Measurements from ENCODE around the gene XYLT2. TPM values are rescaled to one million over a fixed set of nuclear protein-coding genes. Genes with fewer than 3 reads are reported as not detected.
A peak's percentile ranks its signal among the peaks of the same experiment; 100 is the strongest.

Gene XYLT2
- total and polyA plus RNA-seq, 4 experiments from 2014 or later = 7.7 to 41.1 (median 29.2) TPM

DNA sequence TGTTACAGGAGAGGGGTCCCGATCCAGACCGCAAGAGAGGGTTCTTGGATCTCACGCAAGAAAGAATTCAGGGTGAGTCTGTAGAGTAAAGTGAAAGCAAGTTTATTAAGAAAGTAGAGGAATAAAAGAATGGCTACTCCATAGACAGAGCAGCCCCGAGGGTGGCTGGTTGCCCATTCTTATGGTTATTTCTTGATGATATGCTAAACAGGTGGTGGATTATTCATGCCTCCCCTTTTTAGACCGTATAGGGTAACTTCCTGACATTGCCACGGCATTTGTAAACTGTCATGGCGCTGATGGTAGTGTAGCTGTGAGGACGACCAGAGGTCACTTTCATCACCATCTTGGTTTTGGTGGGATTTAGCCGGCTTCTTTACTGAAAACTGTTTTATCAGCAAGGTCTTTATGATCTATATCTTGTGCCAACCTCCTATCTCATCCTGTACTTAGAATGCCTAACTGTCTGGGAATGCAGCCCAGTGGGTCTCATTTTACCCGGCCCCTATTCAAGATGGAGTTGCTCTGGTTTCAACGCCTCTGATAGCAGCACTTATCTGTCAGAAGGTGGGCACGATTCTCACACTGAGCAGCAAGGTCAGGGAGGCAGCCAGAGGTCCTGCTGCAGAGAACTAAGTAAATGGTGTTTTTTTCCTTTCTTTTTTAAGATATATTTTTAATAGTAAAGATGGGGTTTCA, 26.5 kb upstream of the XYLT2 start:
- Histone ChIP-seq H3K27me3 (ENCODE audit: insufficient read depth, low read length) (no peaks in the 10 kb centered on the region), H3K4me1 (ENCODE audit: insufficient read depth, low read length) (no peaks in the 10 kb centered on the region), H3K9me3 (ENCODE audit: control insufficient read depth in 1 of 2, low read length in 2 of 2) (no peaks in the 10 kb centered on the region), H3K4me3 (ENCODE audit: low read length in 2 of 2) (no peak overlapping the region), H3K27ac (ENCODE audit: low read depth, low read length) (no peak overlapping the region), H3K36me3 (ENCODE audit: insufficient read depth, low read length) (no peaks in the 10 kb centered on the region)
- Mint-ChIP-seq H3K9me3 (peaks cover 0 to 2% (median 0%) of the 10 kb centered on the region in 8 donors), H3K4me1 (no peaks in the 10 kb centered on the region), H3K4me3 (no peak overlapping the region), H3K27me3 (no peaks in the 10 kb centered on the region), H3K27ac (peak overlapping the region in 1 of 7 donors; percentile 61), H3K36me3 (no peaks in the 10 kb centered on the region)
- intact Hi-C loops (cut with micrococcal nuclease) = no loop called here
- ChIA-PET POLR2A (ENCODE audit: partially characterized antibody) (no interaction called here), CTCF (ENCODE audit: partially characterized antibody) (interaction anchor here (1.2 to 1.3 kb wide), 2 partner anchors 12 to 118 kb away, joined by 3 read pairs; partner anchors contain the start of gene COL1A1)
- DNase-seq = no peak

GRCh38 chr17:50322271-50322670, 23.7 kb upstream of the XYLT2 start:
- POLR2A ChIA-PET (ENCODE audit: partially characterized antibody) = no interaction called here
- DNase-seq = no peak
- Histone ChIP-seq H3K27ac (ENCODE audit: low read depth, low read length) (no peak overlapping the region), H3K27me3 (ENCODE audit: insufficient read depth, low read length) (no peaks in the 10 kb centered on the region), H3K9me3 (ENCODE audit: control insufficient read depth in 1 of 2, low read length in 2 of 2) (no peaks in the 10 kb centered on the region), H3K36me3 (ENCODE audit: insufficient read depth, low read length) (no peaks in the 10 kb centered on the region), H3K4me1 (ENCODE audit: insufficient read depth, low read length) (no peaks in the 10 kb centered on the region), H3K4me3 (ENCODE audit: low read length in 2 of 2) (no peak overlapping the region)
- no peak overlapping the region for H3K27ac Mint-ChIP-seq
- CTCF ChIA-PET (ENCODE audit: partially characterized antibody) = no interaction called here
- no peaks in the 10 kb centered on the region for H3K27me3 Mint-ChIP-seq
- H3K4me1 Mint-ChIP-seq = peaks cover 0 to 8% (median 0%) of the 10 kb centered on the region in 4 donors
- H3K4me3 Mint-ChIP-seq = no peak overlapping the region
- no peaks in the 10 kb centered on the region for H3K36me3 Mint-ChIP-seq
- intact Hi-C loops (cut with micrococcal nuclease) = no loop called here
- peaks cover 0 to 2% (median 0%) of the 10 kb centered on the region in 8 donors for H3K9me3 Mint-ChIP-seq

DNA sequence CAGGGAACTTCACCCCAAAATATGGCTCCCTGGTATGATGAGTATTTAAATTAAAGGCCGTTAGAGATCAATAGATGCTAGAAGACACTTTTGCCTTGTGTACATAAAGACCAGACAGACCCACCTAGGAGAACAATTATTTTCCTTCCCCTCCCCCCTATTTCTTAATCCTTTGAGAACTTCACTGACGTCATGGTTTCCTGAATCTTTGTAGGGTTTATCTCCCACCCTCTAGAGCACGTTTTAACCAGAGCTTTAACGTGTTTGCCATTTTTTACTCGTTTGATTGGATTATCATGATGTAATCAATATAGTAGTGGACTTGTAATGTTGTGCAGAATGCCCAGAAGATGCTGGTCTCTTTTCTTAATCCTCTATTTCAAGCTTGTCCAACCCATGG, 22.9 kb upstream of the XYLT2 start:
- CTCF ChIA-PET (ENCODE audit: partially characterized antibody) = interaction anchor here (0.7 to 1.1 kb wide), 2 partner anchors 12 to 51 kb away, joined by 3 read pairs; no protein-coding TSS in a partner anchor
- Mint-ChIP-seq H3K27ac (no peak overlapping the region), H3K4me1 (peaks cover 0 to 8% (median 0%) of the 10 kb centered on the region in 4 donors), H3K27me3 (no peaks in the 10 kb centered on the region), H3K9me3 (peaks cover 0 to 2% (median 0%) of the 10 kb centered on the region in 8 donors), H3K4me3 (no peak overlapping the region), H3K36me3 (no peaks in the 10 kb centered on the region)
- DNase-seq = no peak
- H3K27me3 ChIP-seq (ENCODE audit: insufficient read depth, low read length) = no peaks in the 10 kb centered on the region
- H3K9me3 ChIP-seq (ENCODE audit: control insufficient read depth in 1 of 2, low read length in 2 of 2) = no peaks in the 10 kb centered on the region
- H3K4me1 ChIP-seq (ENCODE audit: insufficient read depth, low read length) = no peaks in the 10 kb centered on the region
- no peak overlapping the region for H3K4me3 ChIP-seq (ENCODE audit: low read length in 2 of 2)
- POLR2A ChIA-PET (ENCODE audit: partially characterized antibody) = no interaction called here
- intact Hi-C loops (cut with micrococcal nuclease) = no loop called here
- no peaks in the 10 kb centered on the region for H3K36me3 ChIP-seq (ENCODE audit: insufficient read depth, low read length)
- no peak overlapping the region for H3K27ac ChIP-seq (ENCODE audit: low read depth, low read length)

DNA sequence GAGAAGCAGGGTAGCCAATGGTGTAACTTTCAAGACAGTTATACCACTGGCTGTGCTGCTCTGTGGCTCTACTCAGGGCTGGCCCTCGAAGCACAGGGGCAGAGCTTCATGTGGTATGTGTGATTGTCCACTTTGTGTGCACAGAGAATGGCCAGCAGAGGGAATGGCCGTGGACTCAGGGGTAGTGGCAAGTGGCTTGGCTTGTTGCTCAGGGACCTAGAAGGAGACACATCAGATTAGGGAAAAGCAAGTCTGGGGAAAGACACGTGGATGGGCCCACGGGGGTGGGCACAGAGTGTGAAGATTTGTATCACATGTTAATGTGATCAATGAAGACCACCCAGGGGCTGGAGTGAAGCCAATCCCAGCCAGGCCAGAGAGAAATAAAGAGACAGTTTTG, 20.0 kb upstream of the XYLT2 start:
- H3K27ac ChIP-seq (ENCODE audit: low read depth, low read length) = no peak overlapping the region
- intact Hi-C loops (cut with micrococcal nuclease) = no loop called here
- ChIA-PET POLR2A (ENCODE audit: partially characterized antibody) (no interaction called here), CTCF (ENCODE audit: partially characterized antibody) (no interaction called here)
- no peak for DNase-seq
- no peaks in the 10 kb centered on the region for H3K4me1 ChIP-seq (ENCODE audit: insufficient read depth, low read length)
- H3K4me3 ChIP-seq (ENCODE audit: low read length in 2 of 2) = no peak overlapping the region
- Mint-ChIP-seq H3K4me3 (no peak overlapping the region), H3K36me3 (no peaks in the 10 kb centered on the region), H3K9me3 (no peaks in the 10 kb centered on the region), H3K27ac (peak overlapping the region in 1 of 7 donors; percentile 66), H3K27me3 (peaks cover 4 to 5% of the 10 kb centered on the region in 2 donors), H3K4me1 (peaks cover 0 to 8% (median 0%) of the 10 kb centered on the region in 4 donors)
- H3K27me3 ChIP-seq (ENCODE audit: insufficient read depth, low read length) = no peaks in the 10 kb centered on the region
- H3K36me3 ChIP-seq (ENCODE audit: insufficient read depth, low read length) = no peaks in the 10 kb centered on the region
- no peaks in the 10 kb centered on the region for H3K9me3 ChIP-seq (ENCODE audit: control insufficient read depth in 1 of 2, low read length in 2 of 2)

GRCh38 chr17:50326831-50327364, 19.0 kb upstream of the XYLT2 start:
- Histone ChIP-seq H3K27ac (ENCODE audit: low read depth, low read length) (no peak overlapping the region), H3K9me3 (ENCODE audit: control insufficient read depth in 1 of 2, low read length in 2 of 2) (no peaks in the 10 kb centered on the region), H3K4me1 (ENCODE audit: insufficient read depth, low read length) (no peaks in the 10 kb centered on the region), H3K4me3 (ENCODE audit: low read length in 2 of 2) (no peak overlapping the region), H3K36me3 (ENCODE audit: insufficient read depth, low read length) (no peaks in the 10 kb centered on the region), H3K27me3 (ENCODE audit: insufficient read depth, low read length) (no peaks in the 10 kb centered on the region)
- H3K36me3 Mint-ChIP-seq = no peaks in the 10 kb centered on the region
- ChIA-PET CTCF (ENCODE audit: partially characterized antibody) (no interaction called here), POLR2A (ENCODE audit: partially characterized antibody) (no interaction called here)
- no peak for DNase-seq
- H3K27ac Mint-ChIP-seq = peak overlapping the region in 1 of 7 donors; percentile 37
- peaks cover 0 to 8% (median 0%) of the 10 kb centered on the region in 4 donors for H3K4me1 Mint-ChIP-seq
- H3K9me3 Mint-ChIP-seq = no peaks in the 10 kb centered on the region
- no peak overlapping the region for H3K4me3 Mint-ChIP-seq
- peaks cover 4 to 5% of the 10 kb centered on the region in 2 donors for H3K27me3 Mint-ChIP-seq
- intact Hi-C loops (cut with micrococcal nuclease) = no loop called here

- no peaks in the 10 kb centered on the region for H3K9me3 Mint-ChIP-seq
- peaks cover 0 to 12% (median 0%) of the 10 kb centered on the region in 4 donors for H3K4me1 Mint-ChIP-seq
- no peak overlapping the region for H3K27ac Mint-ChIP-seq
- Histone ChIP-seq H3K9me3 (ENCODE audit: control insufficient read depth in 1 of 2, low read length in 2 of 2) (no peaks in the 10 kb centered on the region), H3K27ac (ENCODE audit: low read depth, low read length) (no peak overlapping the region), H3K4me1 (ENCODE audit: insufficient read depth, low read length) (no peaks in the 10 kb centered on the region), H3K27me3 (ENCODE audit: insufficient read depth, low read length) (no peaks in the 10 kb centered on the region), H3K4me3 (ENCODE audit: low read length in 2 of 2) (no peak overlapping the region), H3K36me3 (ENCODE audit: insufficient read depth, low read length) (no peaks in the 10 kb centered on the region)
- ChIA-PET CTCF (ENCODE audit: partially characterized antibody) (interaction anchor here (1.2 kb wide), 1 partner anchor 332 kb away, joined by 3 read pairs; no protein-coding TSS in a partner anchor), POLR2A (ENCODE audit: partially characterized antibody) (no interaction called here)
- no peak overlapping the region for H3K4me3 Mint-ChIP-seq
- DNase-seq = no peak
- H3K27me3 Mint-ChIP-seq = peaks cover 7 to 8% of the 10 kb centered on the region in 2 donors
- H3K36me3 Mint-ChIP-seq = no peaks in the 10 kb centered on the region
- intact Hi-C loops (cut with micrococcal nuclease) = no loop called here
These were observed 17.3 kb upstream of the XYLT2 start for GRCh38 chr17:50328363-50329325.

GRCh38 chr17:50329716-50330115, 16.2 kb upstream of the XYLT2 start:
- POLR2A ChIA-PET (ENCODE audit: partially characterized antibody) = interaction anchor here (0.6 kb wide), 1 partner anchor 16 kb away, joined by 4 read pairs; the partner anchor contains the start of gene XYLT2
- no peak for DNase-seq
- no peaks in the 10 kb centered on the region for H3K36me3 Mint-ChIP-seq
- CTCF ChIA-PET (ENCODE audit: partially characterized antibody) = interaction anchor here (1.2 kb wide), 1 partner anchor 333 kb away, joined by 3 read pairs; no protein-coding TSS in a partner anchor
- H3K27ac Mint-ChIP-seq = no peak overlapping the region
- Histone ChIP-seq H3K36me3 (ENCODE audit: insufficient read depth, low read length) (no peaks in the 10 kb centered on the region), H3K27me3 (ENCODE audit: insufficient read depth, low read length) (no peaks in the 10 kb centered on the region), H3K4me3 (ENCODE audit: low read length in 2 of 2) (no peak overlapping the region), H3K9me3 (ENCODE audit: control insufficient read depth in 1 of 2, low read length in 2 of 2) (no peaks in the 10 kb centered on the region), H3K4me1 (ENCODE audit: insufficient read depth, low read length) (no peaks in the 10 kb centered on the region), H3K27ac (ENCODE audit: low read depth, low read length) (no peak overlapping the region)
- intact Hi-C loops (cut with micrococcal nuclease) = no loop called here
- peaks cover 7 to 8% of the 10 kb centered on the region in 2 donors for H3K27me3 Mint-ChIP-seq
- H3K9me3 Mint-ChIP-seq = no peaks in the 10 kb centered on the region
- H3K4me3 Mint-ChIP-seq = no peak overlapping the region
- peaks cover 0 to 17% (median 1%) of the 10 kb centered on the region in 4 donors for H3K4me1 Mint-ChIP-seq

All from CD4-positive, alpha-beta memory T cell (primary cell).